Erythroblast (primary cell): ENCODE data around the gene MB.

Source experiments
- GATA1 ChIP-seq: IDR thresholded peaks from 2 replicates; pipeline ENCODE4 v1.6.1; 2011; ENCODE audit warnings: low read depth, mild to moderate bottlenecking, control low read depth, low read length, moderate library complexity
- POLR2A ChIP-seq: IDR thresholded peaks from 2 replicates; pipeline ENCODE4 v1.6.1; 2011; ENCODE audit warnings: mild to moderate bottlenecking, low read length

DNA sequence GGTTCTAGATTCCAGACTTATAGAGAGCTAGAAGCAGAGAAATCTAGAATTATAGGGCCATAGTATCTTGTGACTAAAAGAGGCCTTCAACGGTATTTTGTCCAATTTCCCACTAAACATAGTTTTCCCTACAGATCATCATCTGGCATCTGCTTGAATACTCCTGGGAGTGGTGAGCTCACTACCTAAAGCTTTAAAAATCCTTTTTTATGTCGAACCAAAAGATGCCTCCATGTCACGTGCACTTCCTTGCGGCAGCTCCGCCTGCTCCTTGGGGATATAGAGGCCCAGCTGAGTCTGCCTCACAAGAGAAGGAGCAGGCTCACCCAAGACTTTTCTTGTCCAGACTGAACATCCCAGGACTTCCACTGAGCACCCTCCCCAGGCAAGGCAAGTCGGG is 4.3 kb upstream of the MB start:
- no peak for TF ChIP-seq POLR2A
- no peak for TF ChIP-seq GATA1
